ENCODE results near the gene YY1. TPM values are rescaled to one million over a fixed set of nuclear protein-coding genes. Genes with fewer than 3 reads are reported as not detected.
A peak's percentile ranks its signal among the peaks of the same experiment; 100 is the strongest.

Gene YY1
- total RNA-seq, 3 donors from 2014 or later (not counting 1 experiment from before 2014, with no cell fraction given), result 77.9 to 92.6 (median 90.4) TPM

GRCh38 chr14:100317912-100318808 lies 79.2 kb downstream of the YY1 start:
- ATAC-seq, result peak; percentile 93 to 99 (median 98)
- H3K36me3 ChIP-seq (ENCODE audit: control insufficient read depth, insufficient read depth, low read length), result no peaks in the 10 kb centered on the region
- Mint-ChIP-seq H3K4me3 (peak overlapping the region; percentile 81), H3K36me3 (no peaks in the 10 kb centered on the region), H3K27ac (peak overlapping the region in 1 of 2 donors; percentile 35), H3K4me1 (peaks cover 0 to 2% of the 10 kb centered on the region in 2 donors), H3K27me3 (ENCODE audit: low read depth in 2 of 2) (peaks cover 0 to 5% of the 10 kb centered on the region in 2 donors), H3K9me3 (no peaks in the 10 kb centered on the region)
- peak; percentile 68 to 82 for DNase-seq
- peak; percentile 86 for TF ChIP-seq CTCF (IDR thresholded peaks at IDR 0.05)
- intact Hi-C loops (cut with micrococcal nuclease), result no loop called here
- WGBS (ENCODE audit: insufficient coverage), result 30% methylated on average over 40 of the region's 40 CpGs
- peak overlapping the region; percentile 17 for H3K27ac ChIP-seq (ENCODE audit: low read length)
- no peaks in the 10 kb centered on the region for H3K9me3 ChIP-seq (ENCODE audit: control insufficient read depth, insufficient read depth, low read length)
- H3K27me3 ChIP-seq (ENCODE audit: control insufficient read depth, insufficient read depth, low read length), result no peaks in the 10 kb centered on the region
- H3K4me1 ChIP-seq (ENCODE audit: control insufficient read depth, insufficient read depth, low read length), result peaks cover 13% of the 10 kb centered on the region
- H3K4me3 ChIP-seq (ENCODE audit: low read length), result peak overlapping the region; percentile 40

- no peak overlapping the region for H3K4me3 Mint-ChIP-seq
- WGBS (ENCODE audit: insufficient coverage), result 94% methylated on average over 12 of the region's 12 CpGs
- no peak overlapping the region for H3K27ac Mint-ChIP-seq
Measured at GRCh38 chr14:100320157-100320856, 81.4 kb downstream of the YY1 start.

GRCh38 chr14:100321473-100322137 lies 82.7 kb downstream of the YY1 start:
- Histone ChIP-seq H3K9me3 (ENCODE audit: control insufficient read depth, insufficient read depth, low read length) (no peaks in the 10 kb centered on the region), H3K4me1 (ENCODE audit: control insufficient read depth, insufficient read depth, low read length) (peaks cover 11% of the 10 kb centered on the region), H3K27ac (ENCODE audit: low read length) (no peak overlapping the region), H3K27me3 (ENCODE audit: control insufficient read depth, insufficient read depth, low read length) (no peaks in the 10 kb centered on the region), H3K4me3 (ENCODE audit: low read length) (no peak overlapping the region), H3K36me3 (ENCODE audit: control insufficient read depth, insufficient read depth, low read length) (no peaks in the 10 kb centered on the region)
- H3K27ac Mint-ChIP-seq, result no peak overlapping the region
- TF ChIP-seq CTCF (IDR thresholded peaks at IDR 0.05), result no peak
- WGBS (ENCODE audit: insufficient coverage), result 88% methylated on average over 9 of the region's 9 CpGs
- no peak overlapping the region for H3K4me3 Mint-ChIP-seq
- ATAC-seq (no peak), DNase-seq (no peak)
- no peaks in the 10 kb centered on the region for H3K9me3 Mint-ChIP-seq
- intact Hi-C loops (cut with micrococcal nuclease), result no loop called here
- H3K36me3 Mint-ChIP-seq, result no peaks in the 10 kb centered on the region
- no peaks in the 10 kb centered on the region for H3K4me1 Mint-ChIP-seq
- peaks cover 0 to 5% of the 10 kb centered on the region in 2 donors for H3K27me3 Mint-ChIP-seq (ENCODE audit: low read depth in 2 of 2)

More at GRCh38 chr14:100320157-100320856, 81.4 kb downstream of the YY1 start:
- no peak for DNase-seq
- Histone ChIP-seq H3K27ac (ENCODE audit: low read length) (no peak overlapping the region), H3K36me3 (ENCODE audit: control insufficient read depth, insufficient read depth, low read length) (no peaks in the 10 kb centered on the region), H3K4me1 (ENCODE audit: control insufficient read depth, insufficient read depth, low read length) (peaks cover 11% of the 10 kb centered on the region), H3K27me3 (ENCODE audit: control insufficient read depth, insufficient read depth, low read length) (no peaks in the 10 kb centered on the region), H3K4me3 (ENCODE audit: low read length) (no peak overlapping the region), H3K9me3 (ENCODE audit: control insufficient read depth, insufficient read depth, low read length) (no peaks in the 10 kb centered on the region)
- no peak for ATAC-seq
- Mint-ChIP-seq H3K4me1 (no peaks in the 10 kb centered on the region), H3K27me3 (ENCODE audit: low read depth in 2 of 2) (peaks cover 0 to 5% of the 10 kb centered on the region in 2 donors), H3K36me3 (no peaks in the 10 kb centered on the region), H3K9me3 (no peaks in the 10 kb centered on the region)
- intact Hi-C loops (cut with micrococcal nuclease), result no loop called here
- no peak for TF ChIP-seq CTCF (IDR thresholded peaks at IDR 0.05)

Data from natural killer cell (primary cell).